Stimulated activated CD8-positive, alpha-beta memory T cell treated with anti-CD3 and anti-CD28 coated beads, Interleukin-12 subunit alpha, Interleukin-12 subunit beta, amount 100 ng/mL, for 4 hours (primary cell): ENCODE measurements around the gene RANBP10.

Experiments
- DNase-seq: peaks from one replicate; pipeline ENCODE4 v3.0.0-alpha.2; 2020; ENCODE audit warnings: low read depth

The RANBP10 gene

DNA sequence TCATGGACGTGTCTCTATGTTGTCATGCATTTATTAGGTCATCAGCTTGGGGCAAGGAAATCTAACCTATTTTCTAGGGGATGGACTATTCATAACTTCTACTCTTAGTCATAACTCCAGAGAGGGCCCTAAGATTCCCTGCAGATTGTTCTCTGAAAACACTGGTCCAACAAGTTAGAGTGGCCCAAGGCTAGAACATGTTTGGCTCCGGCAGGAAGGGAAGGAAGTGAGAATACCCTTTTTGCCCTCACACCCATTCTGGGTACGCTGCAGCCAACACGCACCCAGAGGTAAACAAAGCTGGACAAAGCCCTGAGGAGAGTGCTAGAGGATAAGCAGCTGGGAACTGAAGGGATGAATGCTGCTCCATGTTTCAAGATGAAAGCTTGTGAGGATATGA lies 129.8 kb downstream of the RANBP10 start:
- DNase-seq = no peak

GRCh38 chr16:67675999-67676398 lies 130.4 kb downstream of the RANBP10 start:
- no peak for DNase-seq

DNA sequence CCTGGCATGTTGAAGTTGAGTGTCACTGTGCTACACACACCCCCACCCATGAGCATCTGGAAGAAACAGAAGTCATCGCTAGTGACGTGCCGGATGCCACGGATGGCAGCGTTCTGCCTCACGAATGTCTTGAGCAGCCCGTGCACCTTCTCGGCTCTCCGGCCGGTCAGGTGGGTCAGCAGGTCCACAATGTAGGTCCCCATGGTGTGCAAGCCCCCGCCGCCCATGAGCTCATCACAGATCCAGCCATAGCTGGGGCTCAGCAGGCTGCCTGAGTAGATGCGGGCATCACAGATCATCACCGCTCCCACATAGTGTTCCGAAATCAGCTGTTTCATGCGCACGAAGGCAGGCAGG lies 130.8 kb downstream of the RANBP10 start:
- DNase-seq = no peak

GRCh38 chr16:67674851-67675578 lies 131.3 kb downstream of the RANBP10 start:
- DNase-seq = no peak

DNA sequence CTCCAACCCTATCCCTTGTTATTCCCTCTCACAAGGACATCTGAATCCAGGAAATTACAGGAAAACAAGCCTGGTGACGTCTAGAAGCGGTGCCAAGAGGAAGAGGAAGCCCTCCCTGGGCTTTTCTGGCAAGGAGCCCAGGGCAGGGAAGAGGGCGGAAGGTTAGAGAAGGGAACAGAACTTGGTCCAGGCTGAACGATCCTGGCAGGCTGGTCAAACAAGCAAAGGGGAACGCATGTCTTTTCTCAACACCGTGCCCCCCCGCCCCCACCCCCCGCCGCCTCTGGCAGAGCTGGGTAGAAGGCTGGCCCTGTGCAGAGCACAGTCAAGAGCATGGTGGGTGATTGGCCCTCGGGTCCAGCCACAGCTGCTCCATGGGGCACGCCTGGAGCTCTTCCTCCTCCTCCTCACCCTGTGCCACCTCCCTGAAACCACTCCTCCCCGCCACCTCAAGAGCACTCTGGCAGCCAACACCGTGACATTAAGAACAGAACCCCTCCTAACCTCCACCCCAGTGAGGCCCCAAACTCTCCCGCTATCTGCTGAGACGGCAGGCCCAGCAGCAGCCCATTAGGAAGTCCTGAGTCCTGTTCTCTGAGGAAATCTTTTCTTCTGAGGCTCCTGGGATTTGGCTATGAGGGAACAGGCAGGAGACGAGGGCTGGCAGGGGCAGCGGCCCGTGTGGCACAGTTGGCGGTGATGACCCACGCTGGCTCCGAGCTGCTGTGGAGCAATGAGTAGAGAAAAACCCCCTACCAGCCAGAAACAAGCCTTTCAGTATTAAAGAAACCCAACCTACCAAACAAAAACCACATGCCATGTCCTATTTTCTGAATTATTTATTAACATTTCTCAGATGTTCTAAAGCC lies 132.4 kb downstream of the RANBP10 start:
- no peak for DNase-seq
